ENCODE results near the gene SOX30. TPM values are rescaled to one million over a fixed set of nuclear protein-coding genes. Genes with fewer than 3 reads are reported as not detected.
"Not testable (repeated sequence)": the region's sequence is repeated elsewhere in the genome, so short reads cannot be mapped to it uniquely, and the experiment has no call there.

SOX30 gene
- total RNA-seq (2016; rRNA removed; fragmentation: Illumina TruSeq; extraction: Trizol), result not detected in 2 replicates
- total RNA-seq (2016; cell fraction: cytosol; rRNA removed; fragmentation: Illumina TruSeq; extraction: Trizol; ENCODE audit: low read depth), result not detected in 2 replicates
- not detected in 2 replicates for total RNA-seq (2016; cell fraction: insoluble cytoplasmic fraction; rRNA removed; fragmentation: Illumina TruSeq; extraction: Trizol)
- not detected in 2 replicates for total RNA-seq (2016; cell fraction: membrane; rRNA removed; fragmentation: Illumina TruSeq; extraction: Trizol)
- total RNA-seq (2016; cell fraction: nucleus; rRNA removed; fragmentation: Illumina TruSeq; extraction: Trizol), result not detected in 2 replicates
- polyA plus RNA-seq (2011; rRNA removed), result 0.05 TPM in 1 of 2 replicates, not detected in the other
- not detected in 2 replicates for polyA plus RNA-seq (2011; cell fraction: cytosol; rRNA removed)
- polyA plus RNA-seq (2011; cell fraction: nucleus; rRNA removed), result not detected in 2 replicates
- not detected in 2 replicates for polyA plus RNA-seq (2012)
- polyA plus RNA-seq (2016; cell fraction: cytosol; fragmentation: Illumina TruSeq; extraction: Trizol; ENCODE audit: low read depth), result not detected in 2 replicates
- not detected in 2 replicates for polyA plus RNA-seq (2016; cell fraction: insoluble cytoplasmic fraction; fragmentation: Illumina TruSeq; extraction: Trizol; ENCODE audit: low read depth)
- polyA plus RNA-seq (2016; cell fraction: membrane; fragmentation: Illumina TruSeq; extraction: Trizol; ENCODE audit: low read depth), result not detected in 2 replicates
- polyA plus RNA-seq (2016; cell fraction: nucleus; fragmentation: Illumina TruSeq; extraction: Trizol; ENCODE audit: insufficient read depth, low read depth), result not detected in 2 replicates
- not detected in 2 replicates for polyA minus RNA-seq (2011; rRNA and poly(A)+ RNA removed; ENCODE audit: low replicate concordance)
- not detected in 2 replicates for polyA minus RNA-seq (2011; cell fraction: cytosol; rRNA and poly(A)+ RNA removed)
- polyA minus RNA-seq (2011; cell fraction: nucleus; rRNA and poly(A)+ RNA removed), result not detected in 2 replicates
- percentile 5 among the genes with signal in this experiment for Bru-seq, nascent RNA
- percentile 3 among the genes with signal in this experiment for BruChase-seq, experiment 1, labeled RNA remaining after a 6-hour chase
- percentile 10 among the genes with signal in this experiment for BruChase-seq, experiment 2, labeled RNA remaining after a 2-hour chase
- long read RNA-seq, experiment 1, result 0 reads
- long read RNA-seq, experiment 2, result 0 reads

DNA sequence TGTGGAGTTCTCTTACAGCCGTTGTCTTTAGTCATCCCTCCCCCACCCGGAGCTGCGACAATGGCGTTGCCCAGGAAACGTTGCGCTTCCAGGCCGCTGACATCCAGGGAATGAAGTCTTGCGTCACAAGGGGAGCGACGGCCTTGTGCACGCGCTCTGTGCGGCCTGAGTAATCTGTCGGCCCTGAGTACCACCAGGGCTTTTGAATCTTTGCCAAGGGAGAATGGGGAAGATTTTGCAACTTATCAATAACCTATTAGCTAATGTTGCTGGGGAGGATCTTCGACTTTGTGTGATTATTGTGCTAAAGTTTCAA lies at the start of gene SOX30:
SOX30 (minus strand) TSS at position 62 of the 316 bp plus-strand sequence. CDS start 360 bp downstream, outside the sequence.
- WGBS (ENCODE audit: low lambda C conversion rate), result 56% methylated on average over 12 of the region's 15 CpGs
- in situ Hi-C loops (cut with HindIII; ENCODE audit: extremely low pct_ligation_motif_present, low pct_unique_long_range_greater_than_20kb), result no loop called here
- peaks cover 2% of the 10 kb centered on the region; the same call in 1 of the 2 replicates for H3K9me3 ChIP-seq (ENCODE audit: low read length)
- H3K36me3 ChIP-seq (replicated peaks in 1 of 2; ENCODE audit: control insufficient read depth in 1 of 2, insufficient read depth in 2 of 2, low read length in 2 of 2), result no peaks in the 10 kb centered on the region
- no peak within 1 kb of the TSS for H3K4me2 ChIP-seq (ENCODE audit: low read depth, low read length)
- no peaks in the 10 kb centered on the region for H3K79me2 ChIP-seq (ENCODE audit: insufficient read depth, low read length)
- no peaks in the 10 kb centered on the region for H3K4me1 ChIP-seq (ENCODE audit: insufficient read depth, low read length)
- intact Hi-C loops (cut with micrococcal nuclease; ENCODE audit: unreplicated experiment), result no loop called here
- TF ChIP-seq ZBTB33 (CRISPR knock-in tag; IDR thresholded peaks at IDR 0.05), result peak; percentile 88
- TF ChIP-seq JARID2 (CRISPR knock-in tag; IDR thresholded peaks at IDR 0.05; ENCODE audit: insufficient replicate concordance), result no peak
- TF ChIP-seq XRCC5 (optimal IDR thresholded peaks at IDR 0.05; ENCODE audit: low read length), result no peak
- no peak for TF ChIP-seq RBAK (CRISPR knock-in tag; IDR thresholded peaks at IDR 0.05)
- no peak for TF ChIP-seq NR2F2 (IDR thresholded peaks at IDR 0.05; ENCODE audit: borderline replicate concordance, low read depth)
- no peak for TF ChIP-seq ZNF225 (CRISPR knock-in tag; IDR thresholded peaks at IDR 0.05)
- peak; percentile 69 for TF ChIP-seq CEBPB (IDR thresholded peaks at IDR 0.05; ENCODE audit: borderline replicate concordance, low read depth, low read length)
- no peak for TF ChIP-seq ZNF143 (CRISPR knock-in tag; IDR thresholded peaks at IDR 0.05)
- TF ChIP-seq NR3C1 (CRISPR knock-in tag; IDR thresholded peaks at IDR 0.05), result no peak
- no peak for TF ChIP-seq NCOA2 (CRISPR knock-in tag; IDR thresholded peaks at IDR 0.05)
- TF ChIP-seq SIX4 (CRISPR knock-in tag; IDR thresholded peaks at IDR 0.05), result no peak
- TF ChIP-seq ZNF17 (CRISPR knock-in tag; IDR thresholded peaks at IDR 0.05), result no peak
- H4K20me1 ChIP-seq (ENCODE audit: insufficient read depth, low read length), result no peaks in the 10 kb centered on the region
- H3K9ac ChIP-seq (ENCODE audit: insufficient read depth, low read depth, low read length), result no peak within 1 kb of the TSS
- ChIA-PET CTCF (ENCODE audit: low intra/inter-chr PET ratio, low total read pairs) (no interaction called here), POLR2A (no interaction called here)
- BruUV-seq (replicated peaks), result no TSS peak
- FAIRE-seq, result no peak
- no peak within 1 kb of the TSS for H3K4me3 ChIP-seq (replicated peaks in 1 of 3; ENCODE audit: insufficient read depth in 1 of 3, low read depth in 2 of 3, low read length in 3 of 3)
- H3K27ac ChIP-seq (ENCODE audit: extremely low read length, insufficient read depth, low read length), result no peak within 1 kb of the TSS
- no peak within 1 kb of the TSS for H2AFZ ChIP-seq (ENCODE audit: low read length)
- DNase-seq (ENCODE audit: low spot score), result peak; percentile 7
- peaks cover 0 to 5% of the 10 kb centered on the region in 2 experiments; a peak in 1 of 5 replicates for H3K27me3 ChIP-seq (ENCODE audit: control insufficient read depth in 1 of 2, insufficient read depth in 2 of 2, low read length in 2 of 2)
- ATAC-seq, result no peak

DNA sequence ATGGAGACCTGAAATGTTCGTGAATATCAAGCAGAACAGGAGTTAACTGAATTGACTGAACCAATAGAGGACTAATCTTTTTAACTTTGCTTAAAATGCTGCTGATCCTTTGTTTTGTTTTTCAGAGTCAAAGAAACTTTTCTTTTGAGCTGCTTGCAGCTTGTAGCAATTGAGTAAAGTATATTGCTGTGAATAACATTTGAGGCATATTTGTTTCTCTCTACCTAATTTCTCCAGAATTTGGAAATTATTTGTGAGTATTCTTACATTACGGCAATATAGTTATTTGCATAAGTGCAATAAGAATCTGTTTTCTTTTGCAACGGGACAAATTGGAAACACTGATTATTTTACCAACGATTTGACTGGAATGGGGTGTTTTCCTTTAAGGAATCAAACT lies 46.4 kb upstream of the SOX30 start:
- POLR2A ChIA-PET; H3K36me3 ChIP-seq (replicated peaks in 1 of 2; ENCODE audit: control insufficient read depth in 1 of 2, insufficient read depth in 2 of 2, low read length in 2 of 2); H2AFZ ChIP-seq (ENCODE audit: low read length); ATAC-seq; DNase-seq (ENCODE audit: low spot score); FAIRE-seq; H3K79me2 ChIP-seq (ENCODE audit: insufficient read depth, low read length); H3K27ac ChIP-seq (ENCODE audit: extremely low read length, insufficient read depth, low read length); in situ Hi-C loops (cut with HindIII; ENCODE audit: extremely low pct_ligation_motif_present, low pct_unique_long_range_greater_than_20kb); H3K27me3 ChIP-seq (ENCODE audit: control insufficient read depth in 1 of 2, insufficient read depth in 2 of 2, low read length in 2 of 2); H3K9ac ChIP-seq (ENCODE audit: insufficient read depth, low read depth, low read length); H3K4me2 ChIP-seq (ENCODE audit: low read depth, low read length); H4K20me1 ChIP-seq (ENCODE audit: insufficient read depth, low read length); intact Hi-C loops (cut with micrococcal nuclease; ENCODE audit: unreplicated experiment); BruUV-seq (replicated peaks); CTCF ChIA-PET (ENCODE audit: low intra/inter-chr PET ratio, low total read pairs); H3K4me3 ChIP-seq (replicated peaks in 1 of 3; ENCODE audit: insufficient read depth in 1 of 3, low read depth in 2 of 3, low read length in 3 of 3): not testable (repeated sequence)
- H3K4me1 ChIP-seq (ENCODE audit: insufficient read depth, low read length), result peaks cover 15% of the 10 kb centered on the region; the same call in 1 of the 2 replicates
- 17% methylated on average over 4 of the region's 4 CpGs for WGBS (ENCODE audit: low lambda C conversion rate)
- H3K9me3 ChIP-seq (ENCODE audit: low read length), result peaks cover 16% of the 10 kb centered on the region; the same call in 1 of the 2 replicates

All from HepG2 (cell line).